ENCODE measurements around the gene FPR1.
"Not testable (repeated sequence)": the region's sequence is repeated elsewhere in the genome, so short reads cannot be mapped to it uniquely, and the experiment has no call there.

FPR1 gene

DNA sequence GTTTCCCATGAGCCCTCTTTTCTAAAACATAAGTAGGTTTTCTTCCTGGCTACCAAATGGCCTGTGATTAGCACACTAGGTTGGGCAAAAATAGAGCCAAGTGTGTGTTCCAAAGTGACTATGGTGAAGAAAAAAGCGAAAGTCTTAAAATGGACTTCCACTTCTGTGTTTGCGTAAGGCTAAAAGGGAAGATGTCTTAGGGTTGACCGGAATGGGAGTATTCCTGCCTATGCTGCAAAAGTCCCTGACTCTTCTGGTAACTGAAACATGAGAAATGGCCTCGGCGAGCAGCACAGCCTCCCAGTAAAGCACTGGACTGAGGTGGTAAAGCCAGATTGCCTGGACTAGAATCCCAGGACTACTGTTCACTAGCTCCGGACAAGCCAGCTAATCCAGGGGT, 2.4 kb upstream of the FPR1 start:
- Histone ChIP-seq H3K27me3 (ENCODE audit: control insufficient read depth, insufficient read depth, low read length) (no peaks in the 10 kb centered on the region), H3K9ac (ENCODE audit: low read depth, low read length) (no peak overlapping the region), H3K36me3 (ENCODE audit: control insufficient read depth, insufficient read depth, low read length) (no peaks in the 10 kb centered on the region), H3K4me3 (ENCODE audit: low read depth, low read length) (no peak overlapping the region), H3K27ac (ENCODE audit: low read depth, low read length) (no peak overlapping the region), H3K4me1 (ENCODE audit: control insufficient read depth, insufficient read depth, low read length) (no peaks in the 10 kb centered on the region), H3K9me3 (ENCODE audit: control insufficient read depth, insufficient read depth, low read length) (peaks cover 21% of the 10 kb centered on the region)

DNA sequence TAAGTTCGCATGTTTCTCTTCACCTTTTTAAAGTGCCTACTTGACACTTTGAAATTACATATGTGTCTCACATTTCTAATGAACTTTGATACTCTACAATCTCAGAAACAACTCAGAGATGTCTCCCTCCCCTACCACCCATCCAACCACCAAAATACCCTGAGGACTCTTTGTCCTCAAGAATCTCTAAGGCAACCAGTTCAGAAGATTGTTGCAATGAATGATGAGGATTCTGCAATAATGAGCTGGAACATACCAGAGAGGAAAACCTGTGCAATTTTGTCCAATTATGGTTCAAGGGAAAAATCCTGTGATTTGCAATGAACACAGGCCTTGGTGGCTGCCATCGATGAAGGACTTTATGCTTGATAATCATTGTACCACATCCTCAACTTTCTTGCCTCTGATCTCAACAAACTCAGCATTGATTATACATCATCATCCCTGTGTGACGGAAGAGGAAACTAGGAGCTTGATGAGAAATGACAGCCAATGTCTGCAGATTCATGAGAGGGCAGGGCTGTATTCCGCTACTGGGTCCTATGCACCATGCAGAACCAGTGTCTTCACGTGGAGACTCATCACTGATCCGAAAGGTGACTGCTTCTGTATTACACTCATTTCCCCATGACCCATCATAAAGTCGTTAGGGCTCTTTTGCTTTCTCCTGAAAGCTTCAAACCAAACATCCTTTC, 1.1 kb downstream of the FPR1 start:
- no peaks in the 10 kb centered on the region for H3K27me3 ChIP-seq (ENCODE audit: control insufficient read depth, insufficient read depth, low read length)
- H3K27ac ChIP-seq (ENCODE audit: low read depth, low read length), result no peak overlapping the region
- peaks cover 13% of the 10 kb centered on the region for H3K9me3 ChIP-seq (ENCODE audit: control insufficient read depth, insufficient read depth, low read length)
- H3K9ac ChIP-seq (ENCODE audit: low read depth, low read length), result no peak overlapping the region
- H3K36me3 ChIP-seq (ENCODE audit: control insufficient read depth, insufficient read depth, low read length), result no peaks in the 10 kb centered on the region
- no peaks in the 10 kb centered on the region for H3K4me1 ChIP-seq (ENCODE audit: control insufficient read depth, insufficient read depth, low read length)
- no peak overlapping the region for H3K4me3 ChIP-seq (ENCODE audit: low read depth, low read length)

DNA sequence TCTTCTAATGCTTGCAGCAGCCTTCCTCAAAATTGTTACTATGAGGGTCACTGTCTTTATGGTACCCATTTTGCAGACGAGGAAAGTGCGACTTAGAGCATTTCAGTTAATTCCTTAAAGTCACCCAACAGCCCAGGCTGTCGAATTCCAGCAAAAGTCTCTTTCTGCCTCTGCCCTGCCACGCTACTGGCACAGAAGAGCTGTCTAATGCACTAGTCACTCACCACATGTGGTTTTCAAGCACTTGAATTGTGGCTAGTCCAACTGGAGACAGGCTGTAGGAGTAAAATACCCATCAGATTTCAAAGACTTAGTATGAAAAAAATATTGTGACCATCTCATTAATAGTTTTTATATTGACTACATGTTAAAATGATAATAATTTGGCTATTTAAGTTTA, 1.7 kb downstream of the FPR1 start:
- H3K9me3 ChIP-seq (ENCODE audit: control insufficient read depth, insufficient read depth, low read length), result peaks cover 7% of the 10 kb centered on the region
- H3K27ac ChIP-seq (ENCODE audit: low read depth, low read length), result no peak overlapping the region
- H3K36me3 ChIP-seq (ENCODE audit: control insufficient read depth, insufficient read depth, low read length), result no peaks in the 10 kb centered on the region
- no peaks in the 10 kb centered on the region for H3K27me3 ChIP-seq (ENCODE audit: control insufficient read depth, insufficient read depth, low read length)
- H3K4me1 ChIP-seq (ENCODE audit: control insufficient read depth, insufficient read depth, low read length), result no peaks in the 10 kb centered on the region
- H3K4me3 ChIP-seq (ENCODE audit: low read depth, low read length), result no peak overlapping the region
- H3K9ac ChIP-seq (ENCODE audit: low read depth, low read length), result no peak overlapping the region

DNA sequence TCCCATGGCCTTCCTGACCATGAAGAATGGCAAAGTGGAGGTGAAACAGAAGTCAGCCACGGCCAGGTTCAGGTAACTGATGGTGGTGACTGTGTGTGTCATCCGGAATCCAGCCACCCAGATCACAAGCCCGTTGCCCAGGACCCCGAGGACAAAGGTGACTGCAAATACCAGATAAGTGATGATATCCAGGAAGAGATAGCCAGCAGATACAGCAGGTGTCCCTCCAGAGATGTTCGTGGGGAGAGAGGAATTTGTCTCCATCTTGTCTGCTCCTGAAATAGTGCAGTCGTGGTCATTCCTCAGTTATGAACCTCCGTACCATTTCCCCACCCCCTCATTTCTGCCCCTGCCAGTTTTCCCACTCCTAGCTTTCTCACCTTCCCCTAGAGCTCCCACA, 4.9 kb downstream of the FPR1 start:
- Histone ChIP-seq H3K27ac (ENCODE audit: low read depth, low read length) (no peak overlapping the region), H3K9ac (ENCODE audit: low read depth, low read length) (no peak overlapping the region), H3K9me3 (ENCODE audit: control insufficient read depth, insufficient read depth, low read length) (peaks cover 3% of the 10 kb centered on the region), H3K4me1 (ENCODE audit: control insufficient read depth, insufficient read depth, low read length) (no peaks in the 10 kb centered on the region), H3K27me3 (ENCODE audit: control insufficient read depth, insufficient read depth, low read length) (no peaks in the 10 kb centered on the region), H3K4me3 (ENCODE audit: low read depth, low read length) (no peak overlapping the region), H3K36me3 (ENCODE audit: control insufficient read depth, insufficient read depth, low read length) (no peaks in the 10 kb centered on the region)

DNA sequence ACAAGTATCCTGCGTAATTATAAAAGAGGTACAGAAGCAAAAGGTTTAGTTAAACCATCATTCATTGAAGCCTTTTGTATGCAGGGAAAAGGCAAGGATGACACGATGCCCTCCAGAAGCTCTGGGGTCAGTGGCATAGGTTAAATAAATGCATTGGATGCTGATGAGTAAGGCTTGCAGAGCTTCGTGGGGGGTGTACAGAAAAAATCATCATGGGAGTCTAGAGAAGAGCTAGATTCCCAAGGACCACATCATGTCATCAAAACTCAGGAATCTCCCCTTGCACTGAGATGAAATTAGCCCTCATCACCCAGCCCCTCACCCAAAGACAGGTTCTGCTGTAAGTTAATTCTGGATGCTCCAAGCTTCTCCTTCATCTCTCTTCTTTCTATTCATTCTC, 8.3 kb downstream of the FPR1 start:
- no peaks in the 10 kb centered on the region for H3K4me1 ChIP-seq (ENCODE audit: control insufficient read depth, insufficient read depth, low read length)
- no peak overlapping the region for H3K4me3 ChIP-seq (ENCODE audit: low read depth, low read length)
- H3K27me3 ChIP-seq (ENCODE audit: control insufficient read depth, insufficient read depth, low read length), result no peaks in the 10 kb centered on the region
- peaks cover 7% of the 10 kb centered on the region for H3K9me3 ChIP-seq (ENCODE audit: control insufficient read depth, insufficient read depth, low read length)
- no peak overlapping the region for H3K9ac ChIP-seq (ENCODE audit: low read depth, low read length)
- no peaks in the 10 kb centered on the region for H3K36me3 ChIP-seq (ENCODE audit: control insufficient read depth, insufficient read depth, low read length)
- H3K27ac ChIP-seq (ENCODE audit: low read depth, low read length), result no peak overlapping the region

DNA sequence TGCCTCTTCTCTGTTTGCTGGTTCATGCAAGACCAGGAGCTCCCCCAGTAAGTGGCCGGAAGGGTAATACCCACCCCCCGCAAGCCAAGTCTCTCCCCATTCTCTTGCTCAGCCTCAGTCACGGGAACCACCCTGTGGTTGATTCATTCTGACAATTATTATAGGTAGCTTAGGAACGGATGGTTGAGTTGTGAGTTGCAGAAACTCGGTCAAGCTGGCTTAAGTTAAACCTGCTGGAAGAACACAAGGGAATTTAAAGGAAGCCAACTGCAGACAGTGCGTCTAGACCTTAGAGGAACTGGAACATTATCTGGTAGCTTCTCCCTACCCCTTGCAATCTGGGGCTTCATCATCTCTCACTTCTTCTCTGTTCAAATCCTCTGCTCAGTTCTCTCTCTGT, 8.9 kb downstream of the FPR1 start:
- Histone ChIP-seq H3K9me3 (ENCODE audit: control insufficient read depth, insufficient read depth, low read length) (peaks cover 7% of the 10 kb centered on the region), H3K4me3 (ENCODE audit: low read depth, low read length) (no peak overlapping the region), H3K27me3 (ENCODE audit: control insufficient read depth, insufficient read depth, low read length) (no peaks in the 10 kb centered on the region), H3K36me3 (ENCODE audit: control insufficient read depth, insufficient read depth, low read length) (no peaks in the 10 kb centered on the region), H3K27ac (ENCODE audit: low read depth, low read length) (no peak overlapping the region), H3K9ac (ENCODE audit: low read depth, low read length) (no peak overlapping the region), H3K4me1 (ENCODE audit: control insufficient read depth, insufficient read depth, low read length) (no peaks in the 10 kb centered on the region)

DNA sequence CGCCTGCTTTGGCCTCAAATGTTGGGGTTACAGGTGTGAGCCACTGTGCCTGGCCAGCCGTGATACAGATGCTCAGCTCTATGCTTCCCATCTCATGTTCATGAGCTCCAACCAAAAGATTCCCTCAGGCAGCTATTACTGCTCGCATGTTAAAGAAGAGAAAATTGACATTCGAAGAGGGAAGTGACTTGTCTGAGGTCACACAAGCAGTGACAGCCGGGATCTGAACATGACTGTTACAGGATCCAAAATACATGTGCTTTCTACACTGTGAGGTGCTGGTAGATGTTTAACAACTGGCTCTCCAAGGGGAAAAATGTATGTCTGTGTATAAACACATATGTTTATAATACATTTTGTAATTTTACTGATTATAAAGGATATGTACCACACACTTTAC, 11.3 kb downstream of the FPR1 start:
- no peak overlapping the region for H3K4me3 ChIP-seq (ENCODE audit: low read depth, low read length)
- no peak overlapping the region for H3K9ac ChIP-seq (ENCODE audit: low read depth, low read length)
- H3K27ac ChIP-seq (ENCODE audit: low read depth, low read length), result no peak overlapping the region
- H3K36me3 ChIP-seq (ENCODE audit: control insufficient read depth, insufficient read depth, low read length), result no peaks in the 10 kb centered on the region
- no peaks in the 10 kb centered on the region for H3K27me3 ChIP-seq (ENCODE audit: control insufficient read depth, insufficient read depth, low read length)
- H3K9me3 ChIP-seq (ENCODE audit: control insufficient read depth, insufficient read depth, low read length), result peaks cover 4% of the 10 kb centered on the region; the same call in 1 of the 2 replicates
- no peaks in the 10 kb centered on the region for H3K4me1 ChIP-seq (ENCODE audit: control insufficient read depth, insufficient read depth, low read length)

DNA sequence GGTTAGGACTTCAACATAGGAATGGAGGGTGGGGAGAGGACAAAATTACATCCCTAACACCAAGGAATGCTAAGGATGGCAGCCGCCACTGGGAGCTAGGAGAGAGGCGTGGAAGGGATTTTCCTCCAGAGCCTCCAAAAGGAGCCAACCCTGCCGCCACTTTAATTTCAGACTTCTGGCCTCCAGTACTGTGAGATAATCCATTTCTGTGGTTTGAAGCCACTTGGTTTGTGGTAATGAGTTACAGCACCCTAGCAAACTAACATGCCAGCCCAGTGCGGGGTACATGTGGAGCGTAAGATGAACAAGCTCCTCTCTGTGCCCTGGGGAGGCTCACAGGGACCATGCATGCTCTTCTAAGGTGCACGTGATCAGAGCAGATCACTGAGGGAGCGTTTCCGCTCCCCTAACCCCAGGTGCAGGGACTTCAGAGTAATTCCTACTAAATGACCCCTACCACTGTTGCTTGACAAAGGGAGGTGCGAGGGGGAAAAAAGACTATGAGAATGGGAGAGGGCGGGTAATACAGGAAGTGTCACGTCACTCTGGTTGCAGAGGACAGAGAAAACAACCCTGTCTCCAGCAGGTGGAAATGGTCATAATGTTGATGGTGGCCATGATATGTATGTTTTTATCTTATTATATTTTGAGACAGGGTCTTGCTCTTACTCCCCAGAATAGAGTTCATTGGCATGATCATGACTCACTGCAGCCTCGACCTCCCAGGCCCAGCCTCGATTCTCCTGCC, 12.0 kb downstream of the FPR1 start:
- Histone ChIP-seq H3K4me1 (ENCODE audit: control insufficient read depth, insufficient read depth, low read length) (no peaks in the 10 kb centered on the region), H3K9ac (ENCODE audit: low read depth, low read length) (no peak overlapping the region), H3K9me3 (ENCODE audit: control insufficient read depth, insufficient read depth, low read length) (peaks cover 4% of the 10 kb centered on the region; the same call in 1 of the 2 replicates), H3K4me3 (ENCODE audit: low read depth, low read length) (no peak overlapping the region), H3K27ac (ENCODE audit: low read depth, low read length) (no peak overlapping the region), H3K36me3 (ENCODE audit: control insufficient read depth, insufficient read depth, low read length) (no peaks in the 10 kb centered on the region), H3K27me3 (ENCODE audit: control insufficient read depth, insufficient read depth, low read length) (no peaks in the 10 kb centered on the region)

DNA sequence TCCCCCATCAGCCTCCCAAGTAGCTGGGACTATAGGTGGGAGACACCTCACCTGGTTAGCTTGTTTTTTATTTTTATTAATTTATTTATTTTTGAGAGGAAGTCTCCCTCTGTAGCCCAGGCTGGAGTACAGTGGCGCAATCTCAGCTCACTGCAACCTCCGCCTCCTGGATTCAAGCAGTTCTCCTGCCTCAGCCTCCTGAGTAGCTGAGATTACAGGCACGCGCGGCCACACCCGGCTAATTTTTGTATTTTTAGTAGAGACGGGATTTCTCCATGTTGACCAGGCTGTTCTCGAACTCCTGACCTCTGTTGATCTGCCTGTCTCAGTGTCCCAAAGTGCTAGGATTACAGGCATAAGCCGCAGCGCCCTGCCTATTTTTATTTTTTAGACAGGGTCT, 13.2 kb downstream of the FPR1 start:
- not testable (repeated sequence) for H3K27me3 ChIP-seq (ENCODE audit: control insufficient read depth, insufficient read depth, low read length); H3K27ac ChIP-seq (ENCODE audit: low read depth, low read length)

DNA sequence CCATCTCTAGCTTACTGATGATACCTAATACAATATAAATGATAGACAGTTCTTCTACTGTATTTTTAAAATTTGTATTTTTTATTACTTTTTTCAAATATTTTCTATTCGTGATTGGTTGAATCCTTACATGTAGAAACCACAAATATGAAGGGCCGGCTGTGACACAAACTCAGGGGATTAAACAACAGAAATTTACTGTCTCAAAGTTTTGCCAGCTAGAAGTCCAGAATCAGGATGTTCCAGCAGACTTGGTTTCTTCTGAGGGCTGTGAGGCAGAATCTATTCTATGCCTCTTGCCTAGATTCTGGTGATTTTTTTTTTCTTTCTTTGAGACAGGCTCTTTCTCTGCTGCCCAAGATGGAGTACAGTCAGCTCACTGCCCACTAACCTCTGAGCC, 13.8 kb downstream of the FPR1 start:
- H3K9ac ChIP-seq (ENCODE audit: low read depth, low read length), result no peak overlapping the region
- no peaks in the 10 kb centered on the region for H3K4me1 ChIP-seq (ENCODE audit: control insufficient read depth, insufficient read depth, low read length)
- H3K9me3 ChIP-seq (ENCODE audit: control insufficient read depth, insufficient read depth, low read length), result peaks cover 4% of the 10 kb centered on the region; the same call in 1 of the 2 replicates
- no peak overlapping the region for H3K4me3 ChIP-seq (ENCODE audit: low read depth, low read length)
- H3K36me3 ChIP-seq (ENCODE audit: control insufficient read depth, insufficient read depth, low read length), result no peaks in the 10 kb centered on the region
- H3K27ac ChIP-seq (ENCODE audit: low read depth, low read length), result no peak overlapping the region
- no peaks in the 10 kb centered on the region for H3K27me3 ChIP-seq (ENCODE audit: control insufficient read depth, insufficient read depth, low read length)

More for the DNA sequence above, 13.2 kb downstream of the FPR1 start:
- H3K9me3 ChIP-seq (ENCODE audit: control insufficient read depth, insufficient read depth, low read length); H3K9ac ChIP-seq (ENCODE audit: low read depth, low read length); H3K4me3 ChIP-seq (ENCODE audit: low read depth, low read length); H3K36me3 ChIP-seq (ENCODE audit: control insufficient read depth, insufficient read depth, low read length); H3K4me1 ChIP-seq (ENCODE audit: control insufficient read depth, insufficient read depth, low read length): not testable (repeated sequence)

DNA sequence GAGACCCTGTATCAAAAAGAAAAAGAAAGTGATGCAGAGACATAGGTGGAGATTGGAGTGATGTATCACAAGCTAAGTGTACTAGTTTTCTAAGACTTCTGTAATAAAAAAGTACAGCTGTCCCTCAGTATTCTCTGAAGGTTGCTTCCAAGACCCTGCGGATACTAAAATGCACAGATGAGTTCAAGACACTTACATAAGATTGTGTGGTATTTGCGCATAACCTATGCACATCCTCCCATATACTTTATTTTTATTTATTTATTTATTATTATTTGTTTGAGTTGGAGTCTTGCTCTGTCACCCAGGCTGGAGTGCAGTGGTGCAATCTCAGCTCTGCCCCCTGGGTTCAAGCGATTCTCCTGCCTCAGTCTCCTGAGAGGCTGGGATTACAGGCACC, 14.3 kb downstream of the FPR1 start:
- peaks cover 4% of the 10 kb centered on the region; the same call in 1 of the 2 replicates for H3K9me3 ChIP-seq (ENCODE audit: control insufficient read depth, insufficient read depth, low read length)
- H3K27ac ChIP-seq (ENCODE audit: low read depth, low read length), result no peak overlapping the region
- no peaks in the 10 kb centered on the region for H3K27me3 ChIP-seq (ENCODE audit: control insufficient read depth, insufficient read depth, low read length)
- no peak overlapping the region for H3K4me3 ChIP-seq (ENCODE audit: low read depth, low read length)
- no peaks in the 10 kb centered on the region for H3K36me3 ChIP-seq (ENCODE audit: control insufficient read depth, insufficient read depth, low read length)
- H3K4me1 ChIP-seq (ENCODE audit: control insufficient read depth, insufficient read depth, low read length), result no peaks in the 10 kb centered on the region
- H3K9ac ChIP-seq (ENCODE audit: low read depth, low read length), result no peak overlapping the region

Data from HUES48 (cell line).